OCI-LY1 (cell line): Measurements from ENCODE around the gene TMEM37.

Source experiments
- H2AFZ ChIP-seq: fragments of 200-600 bp; sonication (generic), shearing (Covaris generic); 2 replicates; pipeline ENCODE4 v1.6.0; 2014; ENCODE audit warnings: antibody characterized with exemption, mild to moderate bottlenecking, low read length
- H3F3A ChIP-seq: fragments of 200-600 bp; sonication (generic), shearing (Covaris generic); 2 replicates; pipeline ENCODE4 v1.6.0; 2014; ENCODE audit warnings: mild to moderate bottlenecking, antibody characterized with exemption, low read length, moderate library complexity; ENCODE audit not compliant: insufficient read depth
- H3K27ac ChIP-seq: fragments of 200-600 bp; sonication (generic); 2 replicates; pipeline ENCODE4 v1.5.1; 2014; ENCODE audit warnings: low read length, mixed run types, mild to moderate bottlenecking, low read depth; ENCODE audit not compliant: poor library complexity, severe bottlenecking
- H3K27me3 ChIP-seq: fragments of 200-600 bp; sonication (generic); 2 replicates; pipeline ENCODE4 v1.6.0; 2014; ENCODE audit warnings: antibody characterized with exemption, mild to moderate bottlenecking, low read length, moderate library complexity; ENCODE audit not compliant: insufficient read depth
- H3K36me3 ChIP-seq: fragments of 200-600 bp; sonication (generic); 2 replicates; pipeline ENCODE4 v1.6.1; 2014; ENCODE audit warnings: mild to moderate bottlenecking, antibody characterized with exemption, low read length, moderate library complexity, mixed read lengths; ENCODE audit not compliant: insufficient read depth
- H3K4me1 ChIP-seq: fragments of 200-600 bp; sonication (generic); 2 replicates; pipeline ENCODE4 v1.5.1; 2014; ENCODE audit warnings: mild to moderate bottlenecking, low read length, moderate library complexity; ENCODE audit not compliant: insufficient read depth, severe bottlenecking
- H3K4me2 ChIP-seq: fragments of 200-600 bp; sonication (generic), shearing (Covaris generic); 2 replicates; pipeline ENCODE4 v1.6.1; 2014; ENCODE audit warnings: low read length
- H3K4me3 ChIP-seq: fragments of 200-600 bp; sonication (generic); 2 replicates; pipeline ENCODE4 v1.5.1; 2014; ENCODE audit warnings: low read length, low read depth, mild to moderate bottlenecking, mixed read lengths; ENCODE audit not compliant: poor library complexity, severe bottlenecking
- H3K79me2 ChIP-seq: fragments of 200-600 bp; shearing (Covaris generic); 2 replicates; pipeline ENCODE4 v1.6.1; 2016; ENCODE audit warnings: mixed run types, low read length, mixed read lengths; ENCODE audit not compliant: insufficient read depth
- H3K9ac ChIP-seq: fragments of 200-600 bp; sonication (generic), shearing (Covaris generic); 2 replicates; pipeline ENCODE4 v1.6.1; 2014; ENCODE audit warnings: mild to moderate bottlenecking, low read length, mixed read lengths
- H3K9me2 ChIP-seq: fragments of 200-600 bp; sonication (generic), shearing (Covaris generic); 2 replicates; pipeline ENCODE4 v1.6.1; 2014; ENCODE audit warnings: low read depth, mild to moderate bottlenecking, low read length, mixed read lengths
- H3K9me3 ChIP-seq: fragments of 200-600 bp; shearing (Covaris generic); 2 replicates; pipeline ENCODE4 v1.6.1; 2014; ENCODE audit warnings: low read length, mixed read lengths
- H4K20me1 ChIP-seq: fragments of 200-600 bp; sonication (generic), shearing (Covaris generic); 2 replicates; pipeline ENCODE4 v1.6.0; 2016; ENCODE audit warnings: mild to moderate bottlenecking, low read length; ENCODE audit not compliant: insufficient read depth
- CTCF ChIP-seq: fragments of 200-600 bp; sonication (generic), shearing (Covaris generic); IDR thresholded peaks from 2 replicates; pipeline ENCODE4 v1.5.1; 2017; ENCODE audit warnings: mild to moderate bottlenecking, antibody characterized with exemption, low read length, moderate library complexity, mixed read lengths
- EZH2 ChIP-seq: fragments of 200-600 bp; sonication (generic), shearing (Covaris generic); IDR thresholded peaks from 2 replicates; pipeline ENCODE4 v1.8.0; 2017; ENCODE audit warnings: borderline replicate concordance, mixed run types, mild to moderate bottlenecking, antibody characterized with exemption, low read length, moderate library complexity, mixed read lengths

Gene TMEM37

GRCh38 chr2:119393971-119394748 is 37.5 kb upstream of the TMEM37 start:
- Histone ChIP-seq H3K9me2 (no peaks in the 10 kb centered on the region), H3K36me3 (no peaks in the 10 kb centered on the region), H4K20me1 (no peaks in the 10 kb centered on the region), H3K4me3 (no peak overlapping the region), H3K79me2 (no peaks in the 10 kb centered on the region), H3K27ac (no peak overlapping the region), H3K4me2 (no peak overlapping the region), H3K27me3 (no peaks in the 10 kb centered on the region), H3K9ac (no peak overlapping the region), H3K9me3 (no peaks in the 10 kb centered on the region), H2AFZ (no peak overlapping the region), H3K4me1 (no peaks in the 10 kb centered on the region), H3F3A (no peaks in the 10 kb centered on the region)
- TF ChIP-seq EZH2: no peak
- no peak for TF ChIP-seq CTCF

GRCh38 chr2:119397196-119397595 is 34.5 kb upstream of the TMEM37 start:
- no peak overlapping the region for H3K4me3 ChIP-seq
- H3K4me2 ChIP-seq: no peak overlapping the region
- H3K36me3 ChIP-seq: no peaks in the 10 kb centered on the region
- H3K4me1 ChIP-seq: no peaks in the 10 kb centered on the region
- no peaks in the 10 kb centered on the region for H3K9me2 ChIP-seq
- no peaks in the 10 kb centered on the region for H3F3A ChIP-seq
- H3K9ac ChIP-seq: no peak overlapping the region
- H3K27me3 ChIP-seq: no peaks in the 10 kb centered on the region
- no peaks in the 10 kb centered on the region for H3K79me2 ChIP-seq
- no peak overlapping the region for H2AFZ ChIP-seq
- no peak overlapping the region for H3K27ac ChIP-seq
- no peaks in the 10 kb centered on the region for H4K20me1 ChIP-seq
- TF ChIP-seq EZH2: no peak
- no peak for TF ChIP-seq CTCF
- H3K9me3 ChIP-seq: no peaks in the 10 kb centered on the region

GRCh38 chr2:119402106-119402505 is 29.5 kb upstream of the TMEM37 start:
- Histone ChIP-seq H3K4me2 (no peak overlapping the region), H3K36me3 (no peaks in the 10 kb centered on the region), H3K4me1 (no peaks in the 10 kb centered on the region), H3K9me2 (no peaks in the 10 kb centered on the region), H2AFZ (no peak overlapping the region), H3K9me3 (no peaks in the 10 kb centered on the region), H3K79me2 (no peaks in the 10 kb centered on the region), H3F3A (no peaks in the 10 kb centered on the region), H3K27ac (no peak overlapping the region), H3K9ac (no peak overlapping the region), H3K27me3 (no peaks in the 10 kb centered on the region), H4K20me1 (no peaks in the 10 kb centered on the region), H3K4me3 (no peak overlapping the region)
- no peak for TF ChIP-seq CTCF
- no peak for TF ChIP-seq EZH2
